GM12878 (cell line): ENCODE data around the gene SLC3A2. TPM values are rescaled to one million over a fixed set of nuclear protein-coding genes. Genes with fewer than 3 reads are reported as not detected.
A peak's percentile ranks its signal among the peaks of the same experiment; 100 is the strongest.

Source experiments
- ATAC-seq: fragments of 200-7000 bp; cut with Tn5 transposase; 3 replicates; pipeline ENCODE4 v1.9.1; 2020; ENCODE audit warnings: mild to moderate bottlenecking, moderate library complexity
- BruUV-seq: library from RNA; stranded (reverse); fragments of 400-500 nt; replicated peaks from 2 replicates; lab custom pipeline; 2021; lab: Mats Ljungman, UMichigan
- CTCF ChIA-PET: fragments of 300-600 bp; sonication (Branson Sonifier 250); formaldehyde crosslinking; extraction: SDS; loops from one replicate; lab custom pipeline; 2021; ENCODE audit warnings: inconsistent platforms; lab: Yijun Ruan, JAX
- POLR2A ChIA-PET: fragments of 350-600 bp; formaldehyde crosslinking; extraction: SDS; loops from one replicate; lab custom pipeline; 2021; ENCODE audit warnings: inconsistent platforms; lab: Charles Lee
- RAD21 ChIA-PET: fragments of 300-600 bp; sonication (Branson Sonifier 250); formaldehyde crosslinking; loops from one replicate; lab custom pipeline; 2023; ENCODE audit warnings: antibody characterized with exemption; ENCODE audit not compliant: unreplicated experiment; lab: Charles Lee
- SMC1A ChIA-PET: fragments of 300-600 bp; sonication (Branson Sonifier 250); formaldehyde crosslinking; loops from one replicate; lab custom pipeline; 2023; ENCODE audit not compliant: unreplicated experiment, uncharacterized antibody; lab: Charles Lee
- DNase-seq: peaks from one replicate; pipeline ENCODE4 v3.0.0-alpha.2; 2011; ENCODE audit warnings: low read depth, low spot score
- FAIRE-seq: peaks from 3 replicates; lab custom pipeline; 2011; peaks lifted over from hg19 to GRCh38; lab: Jason Lieb, UNC
- H2AFZ ChIP-seq: 2 replicates; pipeline ENCODE4 v1.6.0; 2011; ENCODE audit warnings: low read depth, low read length, control low read depth; ENCODE audit not compliant: control insufficient read depth
- H3K27ac ChIP-seq: 2 replicates; pipeline ENCODE4 v1.5.1; 2011; ENCODE audit warnings: control low read depth; ENCODE audit not compliant: control insufficient read depth, insufficient read depth
- H3K27me3 ChIP-seq, 2 experiments: replicated peaks in 1 of 2; 2 replicates each; pipeline versions ENCODE4 v1.6.0 to v1.6.1; 2011; ENCODE audit warnings: low read length in 1 of 2; ENCODE audit not compliant: control insufficient read depth in 2 of 2, insufficient read depth in 2 of 2
- H3K36me3 ChIP-seq, 2 experiments: 2 replicates each; pipeline ENCODE4 v1.5.1; 2011; ENCODE audit warnings: low read length in 1 of 2; ENCODE audit not compliant: control insufficient read depth in 2 of 2, insufficient read depth in 2 of 2
- H3K4me1 ChIP-seq: 2 replicates; pipeline ENCODE4 v1.6.1; 2011; ENCODE audit warnings: mild to moderate bottlenecking, low read length, moderate library complexity, mixed read lengths; ENCODE audit not compliant: control insufficient read depth, insufficient read depth
- H3K4me2 ChIP-seq: 2 replicates; pipeline ENCODE4 v1.6.0; 2011; ENCODE audit warnings: control low read depth; ENCODE audit not compliant: control insufficient read depth, insufficient read depth
- H3K4me3 ChIP-seq: fragments of 200-600 bp; sonication (generic); 2 replicates; pipeline ENCODE4 v1.5.1; 2016
- H3K79me2 ChIP-seq: 2 replicates; pipeline ENCODE4 v1.6.0; 2011; ENCODE audit warnings: low read length; ENCODE audit not compliant: control insufficient read depth, insufficient read depth
- H3K9ac ChIP-seq: 2 replicates; pipeline ENCODE4 v1.8.0; 2011; ENCODE audit warnings: low read length, control low read depth, mixed read lengths; ENCODE audit not compliant: control insufficient read depth, insufficient read depth
- H3K9me3 ChIP-seq: replicated peaks from 3 replicates; pipeline ENCODE4 v1.5.1; 2011; ENCODE audit warnings: mild to moderate bottlenecking, low read length; ENCODE audit not compliant: control insufficient read depth, insufficient read depth
- H4K20me1 ChIP-seq: 2 replicates; pipeline ENCODE4 v1.6.0; 2011; ENCODE audit not compliant: control insufficient read depth, insufficient read depth
- ATF2 ChIP-seq: IDR thresholded peaks from 2 replicates; pipeline ENCODE4 v1.6.1; 2012; ENCODE audit warnings: low read length, inconsistent platforms
- BMI1 ChIP-seq: fragments of 450-650 bp; IDR thresholded peaks from 2 replicates; pipeline ENCODE4 v1.6.1; 2016; ENCODE audit warnings: mild to moderate bottlenecking, moderate library complexity, borderline replicate concordance
- CBFB ChIP-seq: IDR thresholded peaks from 2 replicates; pipeline ENCODE4 v1.6.1; 2016; ENCODE audit warnings: antibody characterized with exemption, low read depth
- CHD4 ChIP-seq: fragments of 200-600 bp; sonication (generic); IDR thresholded peaks from 2 replicates; pipeline ENCODE4 v1.6.1; 2016; ENCODE audit warnings: mild to moderate bottlenecking
- DPF2 ChIP-seq: fragments of 450-650 bp; IDR thresholded peaks from 2 replicates; pipeline ENCODE4 v1.6.1; 2017; ENCODE audit warnings: mild to moderate bottlenecking
- ESRRA ChIP-seq: IDR thresholded peaks from 2 replicates; pipeline ENCODE4 v1.6.1; 2012; ENCODE audit warnings: mild to moderate bottlenecking, low read length, improper control_type of control experiment
- JUND ChIP-seq: IDR thresholded peaks from 2 replicates; pipeline ENCODE4 v1.6.1; 2012; ENCODE audit warnings: low read depth, mild to moderate bottlenecking, low read length, improper control_type of control experiment, moderate library complexity
- LARP7 ChIP-seq: fragments of 450-650 bp; IDR thresholded peaks from 2 replicates; pipeline ENCODE4 v1.6.1; 2017; ENCODE audit warnings: mild to moderate bottlenecking
- NFYB ChIP-seq: IDR thresholded peaks from 2 replicates; pipeline ENCODE4 v1.6.1; 2011; ENCODE audit warnings: low read depth, mild to moderate bottlenecking, low read length, improper control_type of control experiment, moderate library complexity; ENCODE audit not compliant: insufficient read depth
- PAX5 ChIP-seq: IDR thresholded peaks from 2 replicates; pipeline ENCODE4 v1.6.1; 2011; ENCODE audit warnings: low read depth, low read length, borderline replicate concordance
- POU2F2 ChIP-seq: IDR thresholded peaks from 3 replicates; pipeline ENCODE4 v1.6.1; 2011; ENCODE audit warnings: low read depth, mild to moderate bottlenecking, low read length, borderline replicate concordance
- SKIL ChIP-seq: fragments of 450-650 bp; IDR thresholded peaks from 2 replicates; pipeline ENCODE4 v1.6.1; 2017; ENCODE audit warnings: mild to moderate bottlenecking, low read depth, inconsistent platforms; ENCODE audit not compliant: poor library complexity, severe bottlenecking
- SREBF2 ChIP-seq: IDR thresholded peaks from 2 replicates; pipeline ENCODE4 v1.6.1; 2012; ENCODE audit warnings: mild to moderate bottlenecking, low read length
- SRF ChIP-seq, 2 experiments: IDR thresholded peaks; 2 replicates each; pipeline ENCODE4 v1.6.1; 2011; ENCODE audit warnings: low read depth in 2 of 2, low read length in 2 of 2, mild to moderate bottlenecking in 1 of 2, moderate library complexity in 1 of 2
- SUPT20H ChIP-seq: IDR thresholded peaks from 2 replicates; pipeline ENCODE4 v1.6.1; 2011; ENCODE audit warnings: low read depth, mild to moderate bottlenecking, low read length, moderate library complexity, borderline replicate concordance; ENCODE audit not compliant: control insufficient read depth
- WRNIP1 ChIP-seq: IDR thresholded peaks from 2 replicates; pipeline ENCODE4 v1.6.1; 2011; ENCODE audit warnings: low read depth, low read length, improper control_type of control experiment, borderline replicate concordance
- ZNF207 ChIP-seq: fragments of 450-650 bp; IDR thresholded peaks from 2 replicates; pipeline ENCODE4 v1.6.1; 2014; ENCODE audit warnings: antibody characterized with exemption, mild to moderate bottlenecking, borderline replicate concordance
- ZNF217 ChIP-seq: fragments of 450-650 bp; IDR thresholded peaks from 2 replicates; pipeline ENCODE4 v1.6.1; 2017; ENCODE audit warnings: antibody characterized with exemption, mild to moderate bottlenecking
- WGBS: methylation state at CpG from one replicate; pipeline ENCODE4 v1.1.6; 2016; ENCODE audit warnings: low lambda C conversion rate; ENCODE audit not compliant: insufficient replicate concordance, insufficient coverage; ENCODE audit errors: missing lambda C conversion rate; 5-methylcytosine and 5-hydroxymethylcytosine counted together
- in situ Hi-C: fragments of 300-500 bp; cut with MboI; formaldehyde crosslinking; loops from 9 replicates; pipeline ENCODE4 v1.14.3; 2018; ENCODE audit warnings: mixed read lengths
- intact Hi-C: fragments of 100-400 bp; cut with micrococcal nuclease; formaldehyde crosslinking; loops from one replicate; pipeline ENCODE4 v1.14.2; 2022; ENCODE audit not compliant: unreplicated experiment
- polyA plus RNA-seq, 11 experiments: library from polyadenylated mRNA; depleted of rRNA in 4 of 11; unstranded in 6 of 11; stranded (reverse) in 5 of 11; fragments of >200 nt; fragmentation: Nextera tagmentation in 4 of 11; fragmentation: Illumina TruSeq in 1 of 11; extraction: Ambion mirVana in 4 of 11; extraction: Trizol in 1 of 11; gene quantifications; 1 replicate in 1 of 11; 2 replicates in 10 of 11; pipeline versions ENCODE4 v1.2.1 to v1.2.3, GENCODE V29; 2011 to 2016; ENCODE audit warnings: inconsistent platforms in 2 of 11, missing spikeins in 2 of 11, low read depth in 1 of 11
- total RNA-seq, 4 experiments: library from RNA; depleted of rRNA in 3 of 4; stranded (reverse); fragments of >200 nt in 3 of 4; fragmentation: Illumina TruSeq in 1 of 4; extraction: Trizol in 1 of 4; gene quantifications; 2 replicates each; pipeline versions ENCODE4 v1.2.1 to v1.2.3, GENCODE V29; 2013 to 2021

The SLC3A2 gene
- total and polyA plus RNA-seq, 10 of the 15 experiments (the other 5 are each of a cell fraction or from before 2014, with no cell fraction given), result 6.9 to 158 (median 106) TPM

GRCh38 chr11:62902932-62903331, 22.2 kb downstream of the SLC3A2 start (continued):
- TF ChIP-seq SKIL (no peak), ZNF207 (no peak), POU2F2 (no peak), JUND (no peak), PAX5 (no peak), ZNF217 (no peak), NFYB (no peak)

- H3K9ac ChIP-seq, result peak overlapping the region; percentile 28; the same call in 1 of the 2 replicates
- in situ Hi-C loops (loop anchor here (5.0 kb wide), 2 partner anchors 117 to 307 kb away; no protein-coding TSS in a partner anchor), intact Hi-C loops (loop anchor here (5.0 to 10.0 kb wide), 2 partner anchors 70 to 307 kb away; no protein-coding TSS in a partner anchor)
- 31% methylated on average over 3 of the region's 3 CpGs for WGBS
- no peak overlapping the region for H3K4me3 ChIP-seq
- H3K36me3 ChIP-seq, result no peaks in the 10 kb centered on the region
- H3K27ac ChIP-seq, result no peak overlapping the region
- SMC1A ChIA-PET, result interaction anchor here (0.6 to 10.0 kb wide), 11 partner anchors 14 to 561 kb away, joined by 3 to 116 read pairs (median 4); no protein-coding TSS in a partner anchor
- POLR2A ChIA-PET, result interaction anchor here (0.6 to 1.3 kb wide), 3 partner anchors 11 to 117 kb away, joined by 3 read pairs; no protein-coding TSS in a partner anchor
- H2AFZ ChIP-seq, result peak overlapping the region; percentile 31
- peaks cover 10% of the 10 kb centered on the region for H3K4me1 ChIP-seq
- H3K4me2 ChIP-seq, result peak overlapping the region; percentile 41; the same call in 1 of the 2 replicates
- H3K9me3 ChIP-seq, result no peaks in the 10 kb centered on the region
- RAD21 ChIA-PET, result interaction anchor here (0.7 to 2.7 kb wide), 7 partner anchors 70 to 729 kb away, joined by 3 to 71 read pairs (median 5); partner anchors contain the start of gene ZBTB3
- BruUV-seq, result no TSS peak
- CTCF ChIA-PET, result interaction anchor here (0.6 to 11.9 kb wide), 39 partner anchors 8 to 362 kb away, joined by 3 to 327 read pairs (median 6); partner anchors contain the start of genes C11orf98 and CHRM1
- FAIRE-seq (peak; percentile 71), DNase-seq (no peak), ATAC-seq (peak; percentile 43)
- H3K27me3 ChIP-seq, result peaks cover 0 to 3% of the 10 kb centered on the region in 2 experiments
- TF ChIP-seq ATF2 (no peak), CBFB (no peak), BMI1 (no peak), SRF (IDR thresholded peaks at IDR 0.05; ENCODE audit: low read depth in 2 of 2, low read length in 2 of 2) (no peak), WRNIP1 (no peak), SUPT20H (no peak), SREBF2 (no peak), CHD4 (no peak), DPF2 (no peak), ESRRA (no peak), LARP7 (no peak)
- no peaks in the 10 kb centered on the region for H3K79me2 ChIP-seq
- no peaks in the 10 kb centered on the region for H4K20me1 ChIP-seq
These were observed 24.6 kb downstream of the SLC3A2 start for GRCh38 chr11:62905296-62905695.
